HepG2 (cell line): Measurements from ENCODE around the gene NPIPB6. TPM values are rescaled to one million over a fixed set of nuclear protein-coding genes. Genes with fewer than 3 reads are reported as not detected.

Experiments
- CCDC6 ChIP-seq: sonication (generic); formaldehyde crosslinking; IDR thresholded peaks from 2 replicates; pipeline ENCODE4 v1.8.1; 2022; ENCODE audit warnings: mild to moderate bottlenecking, missing genetic modification reagents, moderate library complexity
- ELF1 ChIP-seq: sonication (generic); formaldehyde crosslinking; IDR thresholded peaks from 2 replicates; pipeline ENCODE4 v1.4.0; 2020; ENCODE audit warnings: missing genetic modification reagents
- HHEX ChIP-seq: IDR thresholded peaks from 2 replicates; pipeline ENCODE4 v1.6.1; 2016; ENCODE audit warnings: control low read depth
- HNRNPLL ChIP-seq: fragments of 200-400 bp; formaldehyde crosslinking; IDR thresholded peaks from 2 replicates; pipeline ENCODE4 v1.6.1; 2017; ENCODE audit warnings: mild to moderate bottlenecking, low read depth, low read length; ENCODE audit not compliant: poor library complexity, severe bottlenecking
- LCORL ChIP-seq, 2 experiments: fragments of 450-650 bp in 1 of 2; sonication (generic) in 1 of 2; formaldehyde crosslinking in 1 of 2; IDR thresholded peaks; 2 replicates each; pipeline versions ENCODE4 v1.5.0 to v1.6.1; 2017 to 2020; ENCODE audit warnings: antibody characterized with exemption in 1 of 2, missing genetic modification reagents in 1 of 2
- REPIN1 ChIP-seq: sonication (generic); formaldehyde crosslinking; IDR thresholded peaks from 2 replicates; pipeline ENCODE4 v1.8.0; 2022; ENCODE audit warnings: missing genetic modification reagents, low read depth, mild to moderate bottlenecking, borderline replicate concordance
- SCMH1 ChIP-seq: sonication (generic); formaldehyde crosslinking; IDR thresholded peaks from 2 replicates; pipeline ENCODE4 v1.9.0; 2021; ENCODE audit warnings: missing genetic modification reagents, mild to moderate bottlenecking, borderline replicate concordance
- SIX1 ChIP-seq: sonication (generic); formaldehyde crosslinking; IDR thresholded peaks from 2 replicates; pipeline ENCODE4 v1.4.0; 2020; ENCODE audit warnings: missing genetic modification reagents, borderline replicate concordance
- TCF12 ChIP-seq, 2 experiments: fragments of 450-650 bp in 1 of 2; sonication (generic) in 1 of 2; formaldehyde crosslinking in 1 of 2; IDR thresholded peaks; 2 replicates each; pipeline versions ENCODE4 v1.6.1 to v1.8.0; 2017 to 2022; ENCODE audit warnings: antibody characterized with exemption in 1 of 2, mild to moderate bottlenecking in 1 of 2, missing genetic modification reagents in 1 of 2, moderate library complexity in 1 of 2
- ZBTB49 ChIP-seq: sonication (generic); formaldehyde crosslinking; IDR thresholded peaks from 2 replicates; pipeline ENCODE4 v1.4.0; 2020; ENCODE audit warnings: missing genetic modification reagents, borderline replicate concordance
- ZNF441 ChIP-seq: sonication (generic); formaldehyde crosslinking; IDR thresholded peaks from 2 replicates; pipeline ENCODE4 v1.7.0; 2021; ENCODE audit warnings: missing genetic modification reagents, borderline replicate concordance
- ZNF563 ChIP-seq: sonication (generic); formaldehyde crosslinking; IDR thresholded peaks from 2 replicates; pipeline ENCODE4 v1.8.0; 2022; ENCODE audit warnings: mild to moderate bottlenecking, moderate library complexity, missing genetic modification reagents
- ZNF75D ChIP-seq: sonication (generic); formaldehyde crosslinking; IDR thresholded peaks from 2 replicates; pipeline ENCODE4 v1.8.1; 2023; ENCODE audit warnings: missing genetic modification reagents, mild to moderate bottlenecking, borderline replicate concordance
- ZNF768 ChIP-seq: sonication (generic); formaldehyde crosslinking; IDR thresholded peaks from 2 replicates; pipeline ENCODE4 v1.4.0; 2020; ENCODE audit warnings: missing genetic modification reagents
- ZNF891 ChIP-seq: sonication (generic); formaldehyde crosslinking; IDR thresholded peaks from 2 replicates; pipeline ENCODE4 v1.5.0; 2020; ENCODE audit warnings: mild to moderate bottlenecking, missing genetic modification reagents
- ZSCAN22 ChIP-seq: sonication (generic); formaldehyde crosslinking; IDR thresholded peaks from 2 replicates; pipeline ENCODE4 v1.4.0; 2020; ENCODE audit warnings: mild to moderate bottlenecking, missing genetic modification reagents
- polyA plus RNA-seq, 8 experiments: library from polyadenylated mRNA; depleted of rRNA in 3 of 8; stranded (reverse) in 7 of 8; unstranded in 1 of 8; fragments of >200 nt; fragmentation: Illumina TruSeq in 4 of 8; extraction: Trizol in 4 of 8; gene quantifications; 2 replicates each; pipeline versions ENCODE4 v1.2.1 to v1.2.3, GENCODE V29; 2011 to 2016; ENCODE audit warnings: low read depth in 4 of 8, missing spikeins in 1 of 8, mixed read lengths in 1 of 8; ENCODE audit not compliant: insufficient read depth in 1 of 8
- total RNA-seq, 5 experiments: library from RNA; depleted of rRNA; stranded (reverse); fragments of >200 nt; fragmentation: Illumina TruSeq; extraction: Trizol; gene quantifications; 2 replicates each; pipeline ENCODE4 v1.2.3, GENCODE V29; 2016; ENCODE audit warnings: low read depth in 1 of 5
- TF ChIP-seq, protein P1 (sequence below): sonication (generic); formaldehyde crosslinking; IDR thresholded peaks from 2 replicates; pipeline ENCODE4 v1.5.1; 2020; ENCODE audit warnings: missing genetic modification reagents, mild to moderate bottlenecking, borderline replicate concordance
- TF ChIP-seq, protein P2 (sequence below): sonication (generic); formaldehyde crosslinking; IDR thresholded peaks from 2 replicates; pipeline ENCODE4 v1.4.0; 2020; ENCODE audit warnings: missing genetic modification reagents

NPIPB6 gene
- total and polyA plus RNA-seq, 2 of the 13 experiments (the other 11 are each of a cell fraction or from before 2014, with no cell fraction given) = 0.25 TPM; not detected in 1

DNA sequence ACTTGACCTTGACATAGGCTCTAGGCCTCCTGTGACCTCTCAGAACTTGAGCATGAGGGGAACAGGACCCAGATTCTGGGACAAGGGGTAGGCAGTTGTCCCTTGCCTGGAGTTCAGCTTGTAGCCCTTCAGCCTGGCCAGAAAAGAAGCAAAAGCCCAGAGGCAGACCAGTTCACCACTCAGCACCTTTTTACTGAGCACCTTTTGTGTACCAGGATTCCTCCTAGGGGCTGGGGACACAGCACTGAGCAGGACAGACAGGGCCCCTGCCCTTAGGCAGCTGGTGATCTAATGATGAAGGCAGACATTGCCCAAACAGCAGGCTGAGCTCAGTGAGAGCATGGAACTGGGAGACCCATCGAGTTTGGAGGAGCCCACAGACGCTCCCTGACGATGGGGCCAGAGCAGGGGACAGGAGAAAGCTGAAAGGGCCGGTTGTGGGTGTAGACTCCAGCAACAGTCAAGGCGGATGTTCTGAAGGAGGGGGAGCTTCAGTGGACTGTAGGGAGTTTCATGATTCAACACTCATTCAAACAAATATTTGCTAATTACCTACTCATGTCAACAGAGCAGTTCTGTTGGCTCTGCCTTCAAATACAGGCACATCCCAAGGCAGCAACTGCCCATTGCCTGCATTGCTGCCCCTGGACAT lies 38.9 kb downstream of the NPIPB6 start (continued):
- TF ChIP-seq ZBTB49 (CRISPR knock-in tag) (no peak), HNRNPLL (no peak), ZNF891 (CRISPR knock-in tag) (no peak), LCORL (IDR thresholded peaks at IDR 0.05) (no peak), LCORL (CRISPR knock-in tag; IDR thresholded peaks at IDR 0.05) (peak; percentile 78; the same call in 1 of the 2 replicates), TCF12 (IDR thresholded peaks at IDR 0.05) (no peak), TCF12 (CRISPR knock-in tag; IDR thresholded peaks at IDR 0.05) (no peak), CCDC6 (CRISPR knock-in tag) (no peak), ZSCAN22 (CRISPR knock-in tag) (no peak), REPIN1 (no peak), ELF1 (no peak; the same call in 1 of the 2 replicates), HHEX (CRISPR knock-in tag) (peak; percentile 86), SIX1 (CRISPR knock-in tag) (no peak), SCMH1 (no peak), ZNF768 (no peak), ZNF75D (CRISPR knock-in tag) (no peak), ZNF441 (no peak), ZNF563 (CRISPR knock-in tag) (no peak)
- TF ChIP-seq, protein P1, sequence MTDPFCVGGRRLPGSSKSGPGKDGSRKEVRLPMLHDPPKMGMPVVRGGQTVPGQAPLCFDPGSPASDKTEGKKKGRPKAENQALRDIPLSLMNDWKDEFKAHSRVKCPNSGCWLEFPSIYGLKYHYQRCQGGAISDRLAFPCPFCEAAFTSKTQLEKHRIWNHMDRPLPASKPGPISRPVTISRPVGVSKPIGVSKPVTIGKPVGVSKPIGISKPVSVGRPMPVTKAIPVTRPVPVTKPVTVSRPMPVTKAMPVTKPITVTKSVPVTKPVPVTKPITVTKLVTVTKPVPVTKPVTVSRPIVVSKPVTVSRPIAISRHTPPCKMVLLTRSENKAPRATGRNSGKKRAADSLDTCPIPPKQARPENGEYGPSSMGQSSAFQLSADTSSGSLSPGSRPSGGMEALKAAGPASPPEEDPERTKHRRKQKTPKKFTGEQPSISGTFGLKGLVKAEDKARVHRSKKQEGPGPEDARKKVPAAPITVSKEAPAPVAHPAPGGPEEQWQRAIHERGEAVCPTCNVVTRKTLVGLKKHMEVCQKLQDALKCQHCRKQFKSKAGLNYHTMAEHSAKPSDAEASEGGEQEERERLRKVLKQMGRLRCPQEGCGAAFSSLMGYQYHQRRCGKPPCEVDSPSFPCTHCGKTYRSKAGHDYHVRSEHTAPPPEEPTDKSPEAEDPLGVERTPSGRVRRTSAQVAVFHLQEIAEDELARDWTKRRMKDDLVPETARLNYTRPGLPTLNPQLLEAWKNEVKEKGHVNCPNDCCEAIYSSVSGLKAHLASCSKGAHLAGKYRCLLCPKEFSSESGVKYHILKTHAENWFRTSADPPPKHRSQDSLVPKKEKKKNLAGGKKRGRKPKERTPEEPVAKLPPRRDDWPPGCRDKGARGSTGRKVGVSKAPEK (CRISPR knock-in tag) = no peak
- TF ChIP-seq, protein P2, sequence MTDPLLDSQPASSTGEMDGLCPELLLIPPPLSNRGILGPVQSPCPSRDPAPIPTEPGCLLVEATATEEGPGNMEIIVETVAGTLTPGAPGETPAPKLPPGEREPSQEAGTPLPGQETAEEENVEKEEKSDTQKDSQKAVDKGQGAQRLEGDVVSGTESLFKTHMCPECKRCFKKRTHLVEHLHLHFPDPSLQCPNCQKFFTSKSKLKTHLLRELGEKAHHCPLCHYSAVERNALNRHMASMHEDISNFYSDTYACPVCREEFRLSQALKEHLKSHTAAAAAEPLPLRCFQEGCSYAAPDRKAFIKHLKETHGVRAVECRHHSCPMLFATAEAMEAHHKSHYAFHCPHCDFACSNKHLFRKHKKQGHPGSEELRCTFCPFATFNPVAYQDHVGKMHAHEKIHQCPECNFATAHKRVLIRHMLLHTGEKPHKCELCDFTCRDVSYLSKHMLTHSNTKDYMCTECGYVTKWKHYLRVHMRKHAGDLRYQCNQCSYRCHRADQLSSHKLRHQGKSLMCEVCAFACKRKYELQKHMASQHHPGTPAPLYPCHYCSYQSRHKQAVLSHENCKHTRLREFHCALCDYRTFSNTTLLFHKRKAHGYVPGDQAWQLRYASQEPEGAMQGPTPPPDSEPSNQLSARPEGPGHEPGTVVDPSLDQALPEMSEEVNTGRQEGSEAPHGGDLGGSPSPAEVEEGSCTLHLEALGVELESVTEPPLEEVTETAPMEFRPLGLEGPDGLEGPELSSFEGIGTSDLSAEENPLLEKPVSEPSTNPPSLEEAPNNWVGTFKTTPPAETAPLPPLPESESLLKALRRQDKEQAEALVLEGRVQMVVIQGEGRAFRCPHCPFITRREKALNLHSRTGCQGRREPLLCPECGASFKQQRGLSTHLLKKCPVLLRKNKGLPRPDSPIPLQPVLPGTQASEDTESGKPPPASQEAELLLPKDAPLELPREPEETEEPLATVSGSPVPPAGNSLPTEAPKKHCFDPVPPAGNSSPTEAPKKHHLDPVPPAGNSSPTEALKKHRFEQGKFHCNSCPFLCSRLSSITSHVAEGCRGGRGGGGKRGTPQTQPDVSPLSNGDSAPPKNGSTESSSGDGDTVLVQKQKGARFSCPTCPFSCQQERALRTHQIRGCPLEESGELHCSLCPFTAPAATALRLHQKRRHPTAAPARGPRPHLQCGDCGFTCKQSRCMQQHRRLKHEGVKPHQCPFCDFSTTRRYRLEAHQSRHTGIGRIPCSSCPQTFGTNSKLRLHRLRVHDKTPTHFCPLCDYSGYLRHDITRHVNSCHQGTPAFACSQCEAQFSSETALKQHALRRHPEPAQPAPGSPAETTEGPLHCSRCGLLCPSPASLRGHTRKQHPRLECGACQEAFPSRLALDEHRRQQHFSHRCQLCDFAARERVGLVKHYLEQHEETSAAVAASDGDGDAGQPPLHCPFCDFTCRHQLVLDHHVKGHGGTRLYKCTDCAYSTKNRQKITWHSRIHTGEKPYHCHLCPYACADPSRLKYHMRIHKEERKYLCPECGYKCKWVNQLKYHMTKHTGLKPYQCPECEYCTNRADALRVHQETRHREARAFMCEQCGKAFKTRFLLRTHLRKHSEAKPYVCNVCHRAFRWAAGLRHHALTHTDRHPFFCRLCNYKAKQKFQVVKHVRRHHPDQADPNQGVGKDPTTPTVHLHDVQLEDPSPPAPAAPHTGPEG = no peak
